Measurements from ENCODE around the gene S100A2. TPM values are rescaled to one million over a fixed set of nuclear protein-coding genes. Genes with fewer than 3 reads are reported as not detected.

Gene S100A2
- total and polyA plus RNA-seq, 2 experiments from 2014 or later, result 0.66 to 0.89 TPM

- peak overlapping the region; percentile 78 for H3K4me2 ChIP-seq
- no peaks in the 10 kb centered on the region for H3K79me2 ChIP-seq (replicated peaks; ENCODE audit: insufficient read depth)
- Mint-ChIP-seq H3K9me3 (no peaks in the 10 kb centered on the region), H3K4me1 (peaks cover 43% of the 10 kb centered on the region), H3K27ac (no peak overlapping the region), H3K27me3 (ENCODE audit: insufficient read depth, low read depth, poor library complexity) (peaks cover 35% of the 10 kb centered on the region), H3K36me3 (ENCODE audit: low read depth) (no peaks in the 10 kb centered on the region; the same call in 2 of the 3 replicates), H3K4me3 (peak overlapping the region; percentile 73)
- peaks cover 16% of the 10 kb centered on the region; the same call in 1 of the 2 replicates for H3F3A ChIP-seq (replicated peaks; ENCODE audit: low read depth)
- no peaks in the 10 kb centered on the region for H4K20me1 ChIP-seq (replicated peaks; ENCODE audit: insufficient read depth)
- no peaks in the 10 kb centered on the region for H3K36me3 ChIP-seq (ENCODE audit: insufficient read depth)
- no peak overlapping the region for H2AFZ ChIP-seq
- TF ChIP-seq ZNF462 (CRISPR knock-in tag; IDR thresholded peaks at IDR 0.05), result no peak
- TF ChIP-seq JUNB (IDR thresholded peaks at IDR 0.05; ENCODE audit: unreplicated experiment), result no peak
- TF ChIP-seq CTCF (conservative IDR thresholded peaks at IDR 0.05; ENCODE audit: low read depth in 2 of 2), result no peak
- no peak for TF ChIP-seq ETS1 (IDR thresholded peaks at IDR 0.05)
- TF ChIP-seq NANOG (IDR thresholded peaks at IDR 0.05; ENCODE audit: borderline replicate concordance), result no peak
- no peak for TF ChIP-seq POLR2AphosphoS5 (IDR thresholded peaks at IDR 0.05; ENCODE audit: low read depth)
- TF ChIP-seq ZNF114 (CRISPR knock-in tag; IDR thresholded peaks at IDR 0.05), result no peak
- TF ChIP-seq ZNF331 (CRISPR knock-in tag; IDR thresholded peaks at IDR 0.05; ENCODE audit: low read depth), result no peak
- TF ChIP-seq EZH2 (IDR thresholded peaks at IDR 0.05; ENCODE audit: low read depth, unreplicated experiment), result no peak
- no peak for TF ChIP-seq STAT1 (IDR thresholded peaks at IDR 0.05; ENCODE audit: unreplicated experiment)
- no peak for TF ChIP-seq EZH2phosphoT487 (IDR thresholded peaks at IDR 0.05; ENCODE audit: unreplicated experiment)
- peaks cover 36% of the 10 kb centered on the region for H3K4me1 ChIP-seq (ENCODE audit: insufficient read depth)
- no peaks in the 10 kb centered on the region for H3K9me2 ChIP-seq (ENCODE audit: insufficient read depth)
- no peak overlapping the region for H3K27ac ChIP-seq (ENCODE audit: low read depth)
- no peak for DNase-seq (ENCODE audit: low spot score)
- no peak for ATAC-seq
- peak overlapping the region; percentile 55 for H3K4me3 ChIP-seq
- peaks cover 32% of the 10 kb centered on the region for H3K27me3 ChIP-seq (ENCODE audit: insufficient read depth)
These were observed 31.9 kb downstream of the S100A2 start for GRCh38 chr1:153533689-153534201.

Measured in GM23338 (cell line).